Measurements from ENCODE around the gene AFAP1.
"Not testable (repeated sequence)": the region's sequence is repeated elsewhere in the genome, so short reads cannot be mapped to it uniquely, and the experiment has no call there.

Gene AFAP1

GRCh38 chr4:7952615-7953014, 13.0 kb upstream of the AFAP1 start:
- TF ChIP-seq CTCF (IDR thresholded peaks at IDR 0.05): no peak
- TF ChIP-seq ZFX (IDR thresholded peaks at IDR 0.05; ENCODE audit: borderline replicate concordance): no peak
- H3K27ac ChIP-seq: no peak overlapping the region

- TF ChIP-seq CTCF (IDR thresholded peaks at IDR 0.05) (no peak), ZFX (IDR thresholded peaks at IDR 0.05; ENCODE audit: borderline replicate concordance) (no peak)
These were observed 10.8 kb upstream of the AFAP1 start for GRCh38 chr4:7950301-7951092.

GRCh38 chr4:7949759-7950158, 10.1 kb upstream of the AFAP1 start:
- TF ChIP-seq CTCF (IDR thresholded peaks at IDR 0.05) (no peak), ZFX (IDR thresholded peaks at IDR 0.05; ENCODE audit: borderline replicate concordance) (no peak)
- no peak overlapping the region for H3K27ac ChIP-seq

More at GRCh38 chr4:7950301-7951092, 10.8 kb upstream of the AFAP1 start:
- no peak overlapping the region for H3K27ac ChIP-seq

GRCh38 chr4:7947927-7948326, 8.3 kb upstream of the AFAP1 start:
- no peak for TF ChIP-seq CTCF (IDR thresholded peaks at IDR 0.05)
- no peak for TF ChIP-seq ZFX (IDR thresholded peaks at IDR 0.05; ENCODE audit: borderline replicate concordance)
- no peak overlapping the region for H3K27ac ChIP-seq

- no peak overlapping the region for H3K27ac ChIP-seq
- no peak for TF ChIP-seq CTCF (IDR thresholded peaks at IDR 0.05)
- TF ChIP-seq ZFX (IDR thresholded peaks at IDR 0.05; ENCODE audit: borderline replicate concordance): no peak
These were observed 6.2 kb upstream of the AFAP1 start for GRCh38 chr4:7945709-7946380.

- no peak overlapping the region for H3K27ac ChIP-seq
These were observed 5.0 kb upstream of the AFAP1 start for GRCh38 chr4:7944599-7945220.

GRCh38 chr4:7943688-7944087, 4.0 kb upstream of the AFAP1 start:
- not testable (repeated sequence) for H3K27ac ChIP-seq

More at GRCh38 chr4:7944599-7945220, 5.0 kb upstream of the AFAP1 start:
- TF ChIP-seq CTCF (IDR thresholded peaks at IDR 0.05): no peak
- no peak for TF ChIP-seq ZFX (IDR thresholded peaks at IDR 0.05; ENCODE audit: borderline replicate concordance)
